Mammary epithelial cell (primary cell): Measurements from ENCODE around the gene SPAG17.

Experiments
- EZH2 ChIP-seq: IDR thresholded peaks from 2 replicates; pipeline ENCODE4 v1.6.1; 2012; ENCODE audit warnings: low read length, inconsistent platforms, borderline replicate concordance
- TF ChIP-seq, protein P1 (sequence below), 2 donors: IDR thresholded peaks in 1 of 2; conservative IDR thresholded peaks in 1 of 2; 2 replicates each; pipeline ENCODE4 v1.5.1; 2011 to 2012; ENCODE audit warnings: inconsistent platforms in 2 of 2, low read length in 2 of 2, mild to moderate bottlenecking in 2 of 2, control low read depth in 1 of 2, low read depth in 1 of 2; ENCODE audit not compliant: insufficient read depth in 1 of 2; ENCODE audit errors: extremely low read depth in 1 of 2

DNA sequence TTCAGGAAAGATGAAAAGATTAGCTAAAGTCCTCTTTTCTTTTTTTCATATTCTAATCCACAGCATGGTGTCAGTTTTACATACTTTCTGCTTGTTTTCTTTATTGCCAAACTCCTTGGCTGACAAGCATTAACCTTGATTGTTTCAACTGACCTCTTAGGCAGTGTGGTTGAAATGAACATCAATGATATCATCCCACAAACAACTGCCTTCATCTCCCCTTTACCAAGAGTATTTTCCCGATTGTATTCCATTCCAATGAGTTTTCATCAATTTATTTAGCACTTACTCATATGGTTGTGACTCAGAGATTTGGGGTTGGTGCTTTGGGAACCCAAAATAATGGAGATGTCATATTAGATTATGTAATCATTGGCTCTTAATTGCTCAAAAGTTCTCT lies 71.8 kb downstream of the SPAG17 start:
- TF ChIP-seq, protein P1, sequence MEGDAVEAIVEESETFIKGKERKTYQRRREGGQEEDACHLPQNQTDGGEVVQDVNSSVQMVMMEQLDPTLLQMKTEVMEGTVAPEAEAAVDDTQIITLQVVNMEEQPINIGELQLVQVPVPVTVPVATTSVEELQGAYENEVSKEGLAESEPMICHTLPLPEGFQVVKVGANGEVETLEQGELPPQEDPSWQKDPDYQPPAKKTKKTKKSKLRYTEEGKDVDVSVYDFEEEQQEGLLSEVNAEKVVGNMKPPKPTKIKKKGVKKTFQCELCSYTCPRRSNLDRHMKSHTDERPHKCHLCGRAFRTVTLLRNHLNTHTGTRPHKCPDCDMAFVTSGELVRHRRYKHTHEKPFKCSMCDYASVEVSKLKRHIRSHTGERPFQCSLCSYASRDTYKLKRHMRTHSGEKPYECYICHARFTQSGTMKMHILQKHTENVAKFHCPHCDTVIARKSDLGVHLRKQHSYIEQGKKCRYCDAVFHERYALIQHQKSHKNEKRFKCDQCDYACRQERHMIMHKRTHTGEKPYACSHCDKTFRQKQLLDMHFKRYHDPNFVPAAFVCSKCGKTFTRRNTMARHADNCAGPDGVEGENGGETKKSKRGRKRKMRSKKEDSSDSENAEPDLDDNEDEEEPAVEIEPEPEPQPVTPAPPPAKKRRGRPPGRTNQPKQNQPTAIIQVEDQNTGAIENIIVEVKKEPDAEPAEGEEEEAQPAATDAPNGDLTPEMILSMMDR (conservative IDR thresholded peaks at IDR 0.05 in 1 of 2, IDR thresholded peaks at IDR 0.05 in 1 of 2; ENCODE audit: extremely low read depth in 1 of 2, insufficient read depth in 1 of 2, low read depth in 1 of 2, low read length in 2 of 2), result no peak
- no peak for TF ChIP-seq EZH2
